ENCODE data around the gene NARF. TPM values are rescaled to one million over a fixed set of nuclear protein-coding genes. Genes with fewer than 3 reads are reported as not detected.

NARF gene
- total and polyA plus RNA-seq, 2 donors (not counting 3 experiments of a cell fraction or from before 2014, with no cell fraction given): 83.4 to 158 TPM

GRCh38 chr17:82492643-82493225 lies 34.2 kb downstream of the NARF start:
- Histone ChIP-seq H3K4me3 (replicated peaks in 1 of 3; ENCODE audit: insufficient read depth in 1 of 3, low read depth in 1 of 3, low read length in 3 of 3) (no peak overlapping the region), H2AFZ (ENCODE audit: low read depth, low read length) (no peak overlapping the region), H3K9ac (replicated peaks; ENCODE audit: extremely low read depth, insufficient read depth, low read length) (no peak overlapping the region), H3K79me2 (ENCODE audit: control insufficient read depth, insufficient read depth, low read length) (no peaks in the 10 kb centered on the region), H3K27ac (ENCODE audit: insufficient read depth, low read depth, low read length) (no peak overlapping the region), H3K9me1 (replicated peaks; ENCODE audit: control insufficient read depth, extremely low read depth, insufficient read depth, low read length) (no peaks in the 10 kb centered on the region), H3K4me1 (ENCODE audit: control insufficient read depth, extremely low read depth, insufficient read depth, low read length) (peaks cover 6% of the 10 kb centered on the region), H3K4me2 (ENCODE audit: insufficient read depth, low read length) (no peak overlapping the region), H4K20me1 (replicated peaks; ENCODE audit: control insufficient read depth, extremely low read depth, insufficient read depth, low read length) (no peaks in the 10 kb centered on the region), H3K27me3 (ENCODE audit: control insufficient read depth in 2 of 2, insufficient read depth in 2 of 2, low read length in 2 of 2) (no peaks in the 10 kb centered on the region), H3K9me3 (replicated peaks; ENCODE audit: control insufficient read depth, insufficient read depth, low read length) (no peaks in the 10 kb centered on the region), H3K36me3 (ENCODE audit: control insufficient read depth in 2 of 2, extremely low read depth in 1 of 2, insufficient read depth in 2 of 2, low read length in 2 of 2) (peaks cover 0 to 6% of the 10 kb centered on the region in 2 experiments)
- CTCF ChIA-PET: interaction anchor here (0.6 to 3.4 kb wide), 2 partner anchors 37 to 61 kb away, joined by 3 to 18 read pairs; no protein-coding TSS in a partner anchor
- intact Hi-C loops (cut with micrococcal nuclease) (no loop called here), dilution Hi-C loops (cut with MboI; ENCODE audit: extremely low pct_ligation_motif_present, low sequenced_read_pairs) (no loop called here)
- DNase-seq (ENCODE audit: low read depth, low spot score): no peak
- BruUV-seq (replicated peaks): no TSS peak
- TF ChIP-seq MYC (IDR thresholded peaks at IDR 0.05; ENCODE audit: low read depth, low read length): no peak
- TF ChIP-seq, protein P1, sequence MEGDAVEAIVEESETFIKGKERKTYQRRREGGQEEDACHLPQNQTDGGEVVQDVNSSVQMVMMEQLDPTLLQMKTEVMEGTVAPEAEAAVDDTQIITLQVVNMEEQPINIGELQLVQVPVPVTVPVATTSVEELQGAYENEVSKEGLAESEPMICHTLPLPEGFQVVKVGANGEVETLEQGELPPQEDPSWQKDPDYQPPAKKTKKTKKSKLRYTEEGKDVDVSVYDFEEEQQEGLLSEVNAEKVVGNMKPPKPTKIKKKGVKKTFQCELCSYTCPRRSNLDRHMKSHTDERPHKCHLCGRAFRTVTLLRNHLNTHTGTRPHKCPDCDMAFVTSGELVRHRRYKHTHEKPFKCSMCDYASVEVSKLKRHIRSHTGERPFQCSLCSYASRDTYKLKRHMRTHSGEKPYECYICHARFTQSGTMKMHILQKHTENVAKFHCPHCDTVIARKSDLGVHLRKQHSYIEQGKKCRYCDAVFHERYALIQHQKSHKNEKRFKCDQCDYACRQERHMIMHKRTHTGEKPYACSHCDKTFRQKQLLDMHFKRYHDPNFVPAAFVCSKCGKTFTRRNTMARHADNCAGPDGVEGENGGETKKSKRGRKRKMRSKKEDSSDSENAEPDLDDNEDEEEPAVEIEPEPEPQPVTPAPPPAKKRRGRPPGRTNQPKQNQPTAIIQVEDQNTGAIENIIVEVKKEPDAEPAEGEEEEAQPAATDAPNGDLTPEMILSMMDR (IDR thresholded peaks at IDR 0.05; ENCODE audit: extremely low read depth in 1 of 2, insufficient read depth in 1 of 2, low read depth in 1 of 2, low read length in 2 of 2): no peak
- TF ChIP-seq, protein P2, sequence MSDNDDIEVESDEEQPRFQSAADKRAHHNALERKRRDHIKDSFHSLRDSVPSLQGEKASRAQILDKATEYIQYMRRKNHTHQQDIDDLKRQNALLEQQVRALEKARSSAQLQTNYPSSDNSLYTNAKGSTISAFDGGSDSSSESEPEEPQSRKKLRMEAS (IDR thresholded peaks at IDR 0.05; ENCODE audit: insufficient read depth, insufficient read length): no peak
- TF ChIP-seq FOS (IDR thresholded peaks at IDR 0.05; ENCODE audit: borderline replicate concordance, insufficient read depth, low read length): no peak
- no peak for TF ChIP-seq EZH2 (IDR thresholded peaks at IDR 0.05; ENCODE audit: borderline replicate concordance, low read depth, low read length, severe bottlenecking)
- TF ChIP-seq JUN (IDR thresholded peaks at IDR 0.05; ENCODE audit: borderline replicate concordance, insufficient read depth, insufficient read length, low read depth): no peak
- no peak for TF ChIP-seq POLR2AphosphoS5 (IDR thresholded peaks at IDR 0.05; ENCODE audit: insufficient read depth, low read depth, low read length)
- TF ChIP-seq GATA2 (IDR thresholded peaks at IDR 0.05; ENCODE audit: insufficient read depth, insufficient read length, low read depth, low read length): no peak
- TF ChIP-seq POLR2A (IDR thresholded peaks at IDR 0.05; ENCODE audit: low read depth, low read length): no peak
- POLR2A ChIA-PET: no interaction called here
- FAIRE-seq: no peak

Measured in endothelial cell of umbilical vein (primary cell).